ENCODE results near the gene KRT71.

DNA sequence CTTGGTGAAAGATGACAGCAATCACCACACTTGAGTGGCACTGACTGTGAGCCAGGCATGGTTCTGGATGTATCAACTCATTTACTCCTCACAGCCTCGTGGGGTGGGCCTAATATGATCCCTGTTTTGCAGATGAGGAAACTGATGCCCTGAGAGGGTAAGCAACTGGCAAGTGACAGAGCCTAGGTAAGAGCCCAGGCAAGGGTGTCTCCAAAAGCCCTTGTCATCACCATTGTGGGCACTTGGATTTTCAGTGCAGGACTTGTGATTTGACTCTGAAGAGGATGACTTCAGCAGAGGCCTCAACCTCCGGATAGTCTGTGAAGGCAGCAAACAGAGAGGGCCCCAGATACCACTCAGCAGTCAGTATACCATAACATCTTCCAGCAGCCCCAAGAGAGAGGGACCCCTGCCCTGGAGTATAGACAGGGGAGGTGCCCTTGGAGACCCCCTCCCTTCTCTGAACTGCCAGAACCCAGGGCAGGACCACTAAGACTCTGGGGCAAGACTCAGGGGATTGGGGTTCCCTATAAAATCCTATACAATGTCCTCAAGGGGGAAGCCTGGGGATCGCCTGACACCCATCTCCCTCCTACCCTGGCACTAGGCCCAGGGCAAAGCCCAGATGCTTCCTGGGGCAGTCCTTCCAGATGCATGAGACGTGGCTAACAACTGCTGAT is 25.7 kb downstream of the KRT71 start:
- TF ChIP-seq CTCF (IDR thresholded peaks at IDR 0.05; ENCODE audit: low read depth, low read length, poor library complexity, severe bottlenecking): no peak
- no peak for TF ChIP-seq EZH2phosphoT487 (IDR thresholded peaks at IDR 0.05; ENCODE audit: borderline replicate concordance, low read length)
